ENCODE results near the gene MGAT5.
"Not testable (repeated sequence)": the region's sequence is repeated elsewhere in the genome, so short reads cannot be mapped to it uniquely, and the experiment has no call there.

MGAT5 gene

DNA sequence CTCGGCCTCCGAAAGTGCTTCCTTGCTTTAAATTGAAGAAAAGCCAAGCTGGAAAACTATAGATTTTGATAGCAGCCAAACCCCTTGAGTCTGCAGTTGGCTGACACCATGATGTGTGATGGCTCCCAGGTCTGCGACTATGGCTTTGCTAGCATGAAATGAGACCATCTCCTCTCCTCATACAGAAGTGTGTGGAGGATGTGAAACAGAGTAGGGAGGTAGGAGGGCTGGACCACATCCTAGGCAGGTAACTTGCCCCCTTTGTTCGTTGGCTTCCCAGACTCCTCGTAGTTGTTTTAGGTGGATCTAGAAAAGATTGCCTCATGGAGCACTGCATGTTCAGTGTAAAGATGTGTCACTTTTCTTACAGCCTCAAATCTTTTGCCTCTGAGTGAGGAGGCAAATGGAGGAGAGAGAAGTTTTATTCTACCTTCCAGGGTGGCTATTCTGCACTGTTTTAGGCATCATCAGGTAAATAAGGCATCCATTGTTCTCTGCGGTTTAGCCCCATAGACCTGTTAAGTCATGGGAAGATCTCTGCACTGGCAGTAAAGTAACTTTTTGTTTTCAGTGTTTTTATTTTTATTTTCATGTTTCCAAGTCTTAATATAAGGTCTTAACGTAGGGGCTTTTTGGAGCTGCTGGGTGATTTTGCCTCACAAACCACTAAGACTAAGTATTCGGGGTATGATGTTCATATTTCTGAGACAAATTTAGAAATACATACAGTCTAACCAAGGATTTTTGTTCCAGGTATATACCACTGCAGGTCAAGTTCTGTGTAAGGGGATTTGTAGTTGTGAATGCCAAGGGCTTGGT is 40.1 kb downstream of the MGAT5 start:
- no peak for DNase-seq (ENCODE audit: low read depth)
- H3K4me3 ChIP-seq (ENCODE audit: low read depth, low read length): no peak overlapping the region
- TF ChIP-seq MYC (IDR thresholded peaks at IDR 0.05; ENCODE audit: low read depth, low read length) (no peak), POLR2A (IDR thresholded peaks at IDR 0.05; ENCODE audit: extremely low read depth, insufficient read length) (no peak)
- TF ChIP-seq, protein P1, sequence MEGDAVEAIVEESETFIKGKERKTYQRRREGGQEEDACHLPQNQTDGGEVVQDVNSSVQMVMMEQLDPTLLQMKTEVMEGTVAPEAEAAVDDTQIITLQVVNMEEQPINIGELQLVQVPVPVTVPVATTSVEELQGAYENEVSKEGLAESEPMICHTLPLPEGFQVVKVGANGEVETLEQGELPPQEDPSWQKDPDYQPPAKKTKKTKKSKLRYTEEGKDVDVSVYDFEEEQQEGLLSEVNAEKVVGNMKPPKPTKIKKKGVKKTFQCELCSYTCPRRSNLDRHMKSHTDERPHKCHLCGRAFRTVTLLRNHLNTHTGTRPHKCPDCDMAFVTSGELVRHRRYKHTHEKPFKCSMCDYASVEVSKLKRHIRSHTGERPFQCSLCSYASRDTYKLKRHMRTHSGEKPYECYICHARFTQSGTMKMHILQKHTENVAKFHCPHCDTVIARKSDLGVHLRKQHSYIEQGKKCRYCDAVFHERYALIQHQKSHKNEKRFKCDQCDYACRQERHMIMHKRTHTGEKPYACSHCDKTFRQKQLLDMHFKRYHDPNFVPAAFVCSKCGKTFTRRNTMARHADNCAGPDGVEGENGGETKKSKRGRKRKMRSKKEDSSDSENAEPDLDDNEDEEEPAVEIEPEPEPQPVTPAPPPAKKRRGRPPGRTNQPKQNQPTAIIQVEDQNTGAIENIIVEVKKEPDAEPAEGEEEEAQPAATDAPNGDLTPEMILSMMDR (IDR thresholded peaks at IDR 0.05; ENCODE audit: low read depth, low read length): no peak
- TF ChIP-seq, protein P2, sequence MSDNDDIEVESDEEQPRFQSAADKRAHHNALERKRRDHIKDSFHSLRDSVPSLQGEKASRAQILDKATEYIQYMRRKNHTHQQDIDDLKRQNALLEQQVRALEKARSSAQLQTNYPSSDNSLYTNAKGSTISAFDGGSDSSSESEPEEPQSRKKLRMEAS (IDR thresholded peaks at IDR 0.05; ENCODE audit: low read depth, low read length): no peak

DNA sequence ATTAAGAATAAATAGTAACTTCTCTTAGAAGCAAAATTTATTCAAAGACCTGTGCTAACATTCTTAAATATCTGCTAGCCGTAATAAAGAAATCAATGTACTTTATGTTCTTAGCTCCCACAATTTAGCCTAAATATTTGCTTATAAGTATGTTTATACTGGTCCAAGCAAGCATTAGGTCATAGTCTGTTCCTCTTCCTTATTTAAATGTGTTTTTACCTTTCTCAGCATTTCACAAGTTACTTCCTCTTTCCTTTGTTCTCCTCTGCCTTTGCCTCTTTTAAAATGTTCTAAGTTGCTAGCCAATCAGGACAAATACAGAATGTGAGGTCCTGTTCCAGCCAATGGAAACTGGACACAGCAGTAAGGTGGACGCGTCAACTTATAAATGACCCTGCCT is 40.7 kb downstream of the MGAT5 start:
- peak; percentile 47 for DNase-seq (ENCODE audit: low read depth)
- not testable (repeated sequence) for H3K4me3 ChIP-seq (ENCODE audit: low read depth, low read length)

DNA sequence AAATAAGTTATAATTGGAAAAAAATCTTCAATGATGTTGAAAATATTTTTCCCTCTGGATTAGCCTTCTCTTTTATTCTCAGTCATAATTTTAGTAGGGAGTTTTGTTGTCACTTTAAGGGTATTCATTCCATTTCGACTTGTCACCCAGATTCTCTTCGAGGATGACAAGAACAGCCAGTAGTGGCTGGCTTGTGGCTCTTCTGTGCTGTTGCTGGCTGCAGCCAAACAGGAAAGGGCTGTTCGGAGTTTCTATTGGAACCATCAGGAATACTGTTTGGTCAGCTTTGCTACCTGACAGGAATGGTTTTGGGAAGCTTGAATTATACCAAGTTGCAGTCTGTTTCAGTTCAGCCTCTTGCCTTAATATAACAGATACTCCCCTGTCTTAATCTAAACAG is 41.6 kb downstream of the MGAT5 start:
- no peak overlapping the region for H3K4me3 ChIP-seq (ENCODE audit: low read depth, low read length)
- no peak for DNase-seq (ENCODE audit: low read depth)
- TF ChIP-seq, protein P2 (IDR thresholded peaks at IDR 0.05; ENCODE audit: low read depth, low read length): no peak
- TF ChIP-seq, protein P1 (IDR thresholded peaks at IDR 0.05; ENCODE audit: low read depth, low read length): no peak
- no peak for TF ChIP-seq POLR2A (IDR thresholded peaks at IDR 0.05; ENCODE audit: extremely low read depth, insufficient read length)

DNA sequence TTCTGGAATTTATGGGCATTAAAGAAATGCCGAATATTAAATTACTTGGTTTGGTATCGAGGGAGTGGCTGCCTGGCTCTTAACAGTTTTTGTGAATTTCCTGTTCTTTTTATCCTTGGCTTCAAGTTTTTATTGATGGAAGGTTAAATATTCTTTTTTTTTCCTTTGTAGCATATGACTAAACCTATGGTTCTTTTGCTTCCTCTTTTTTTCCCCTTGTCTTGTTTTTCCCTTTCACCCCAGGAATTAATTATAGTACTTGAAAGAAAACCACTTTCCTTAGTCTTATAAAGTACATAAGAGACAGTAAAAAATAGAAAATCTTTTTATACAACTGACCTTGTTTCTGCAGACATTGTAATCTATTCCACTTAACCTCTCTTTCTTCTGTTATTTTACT is 42.4 kb downstream of the MGAT5 start:
- no peak overlapping the region for H3K4me3 ChIP-seq (ENCODE audit: low read depth, low read length)
- TF ChIP-seq, protein P2 (IDR thresholded peaks at IDR 0.05; ENCODE audit: low read depth, low read length): no peak
- no peak for TF ChIP-seq MYC (IDR thresholded peaks at IDR 0.05; ENCODE audit: low read depth, low read length)
- TF ChIP-seq POLR2A (IDR thresholded peaks at IDR 0.05; ENCODE audit: extremely low read depth, insufficient read length): no peak
- TF ChIP-seq, protein P1 (IDR thresholded peaks at IDR 0.05; ENCODE audit: low read depth, low read length): no peak
- peak; percentile 28 for DNase-seq (ENCODE audit: low read depth)

DNA sequence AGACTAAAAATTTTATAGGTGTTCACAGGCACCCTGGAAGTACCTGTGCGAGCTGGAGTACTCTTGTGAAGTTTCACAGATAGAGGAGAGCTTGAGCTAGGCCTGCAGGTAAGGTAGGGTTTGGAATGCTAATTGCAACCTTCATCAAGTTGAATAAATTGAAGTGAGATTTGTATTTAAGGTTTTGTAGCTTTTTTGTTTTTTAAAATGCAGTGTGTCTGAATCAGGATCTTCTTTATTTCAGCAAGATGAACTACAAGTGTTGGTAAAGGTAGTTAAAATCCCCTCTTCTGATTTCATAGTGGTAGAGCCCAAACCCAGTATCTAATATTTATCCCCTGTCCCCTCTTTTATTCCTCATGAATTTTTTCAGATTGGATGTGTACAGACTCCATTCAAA is 45.5 kb downstream of the MGAT5 start:
- no peak for DNase-seq (ENCODE audit: low read depth)
- H3K4me3 ChIP-seq (ENCODE audit: low read depth, low read length): no peak overlapping the region
- TF ChIP-seq POLR2A (IDR thresholded peaks at IDR 0.05; ENCODE audit: extremely low read depth, insufficient read length) (no peak), MYC (IDR thresholded peaks at IDR 0.05; ENCODE audit: low read depth, low read length) (no peak)
- TF ChIP-seq, protein P1 (IDR thresholded peaks at IDR 0.05; ENCODE audit: low read depth, low read length): no peak
- TF ChIP-seq, protein P2 (IDR thresholded peaks at IDR 0.05; ENCODE audit: low read depth, low read length): no peak

DNA sequence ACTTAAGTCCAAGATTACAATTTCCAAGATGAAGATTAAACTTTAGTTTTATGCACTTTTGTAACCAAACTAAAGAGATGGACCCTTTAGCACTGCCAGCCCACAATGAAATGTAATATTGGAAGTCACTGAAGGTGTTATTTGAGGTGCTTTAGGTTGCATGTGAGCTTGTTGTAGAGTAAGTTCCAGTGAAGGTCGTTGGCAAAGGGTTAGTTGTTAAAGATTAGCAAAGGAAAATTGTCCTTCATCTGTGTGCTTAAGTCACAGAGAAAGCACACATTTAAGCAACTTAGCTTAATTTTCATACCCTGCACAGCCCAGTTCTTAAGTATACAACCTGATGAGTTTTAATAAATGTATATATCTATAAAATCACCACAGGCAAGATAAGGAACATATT is 46.7 kb downstream of the MGAT5 start:
- no peak for DNase-seq (ENCODE audit: low read depth)
- no peak for TF ChIP-seq POLR2A (IDR thresholded peaks at IDR 0.05; ENCODE audit: extremely low read depth, insufficient read length)
- TF ChIP-seq, protein P2 (IDR thresholded peaks at IDR 0.05; ENCODE audit: low read depth, low read length): no peak
- no peak for TF ChIP-seq MYC (IDR thresholded peaks at IDR 0.05; ENCODE audit: low read depth, low read length)
- TF ChIP-seq, protein P1 (IDR thresholded peaks at IDR 0.05; ENCODE audit: low read depth, low read length): no peak
- no peak overlapping the region for H3K4me3 ChIP-seq (ENCODE audit: low read depth, low read length)

Measured in NB4 (cell line).